NCI-H345 treated with DMSO at 0.1 percent for 48 hours (cell line): ENCODE results near the gene SRRM2.
A peak's percentile ranks its signal among the peaks of the same experiment; 100 is the strongest.

ENCODE experiments used
- DNase-seq: peaks from one replicate; lab custom pipeline; 2025; ENCODE audit not compliant: unreplicated experiment; lab: John Stamatoyannopoulos, UW

The SRRM2 gene

GRCh38 chr16:2775765-2776499 lies 23.5 kb downstream of the SRRM2 start:
- no peak for DNase-seq

DNA sequence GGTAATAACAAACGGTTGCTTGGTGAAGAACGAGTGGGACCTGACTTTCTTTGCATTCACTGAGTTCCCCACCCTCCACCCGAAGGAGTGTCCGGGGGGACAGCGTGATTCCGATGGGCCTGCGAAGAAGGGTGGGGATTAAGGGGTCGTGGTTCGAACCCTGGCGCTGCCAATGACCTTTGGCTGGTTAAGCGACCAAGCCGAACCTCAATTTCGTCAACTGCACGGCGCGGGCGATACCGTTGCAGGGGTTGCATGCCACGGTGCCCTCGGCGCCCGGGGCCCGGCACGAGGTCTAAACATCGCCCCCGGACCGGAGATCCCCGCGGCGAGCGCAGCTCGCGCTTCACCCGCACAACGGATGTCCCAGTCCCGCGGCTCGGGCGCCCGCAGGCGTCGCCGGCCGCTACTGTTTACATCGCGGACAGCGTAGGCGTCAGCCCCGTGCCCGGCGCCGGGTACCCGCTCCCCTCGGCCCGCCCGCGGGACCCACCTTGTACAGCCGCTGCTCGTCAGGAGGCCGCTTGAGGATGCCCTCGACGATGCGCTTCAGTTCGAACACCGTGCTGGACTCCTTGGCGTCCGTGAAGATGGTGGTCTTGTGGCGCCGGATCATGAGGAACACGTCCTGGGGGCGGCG lies 24.2 kb downstream of the SRRM2 start:
- no peak for DNase-seq

DNA sequence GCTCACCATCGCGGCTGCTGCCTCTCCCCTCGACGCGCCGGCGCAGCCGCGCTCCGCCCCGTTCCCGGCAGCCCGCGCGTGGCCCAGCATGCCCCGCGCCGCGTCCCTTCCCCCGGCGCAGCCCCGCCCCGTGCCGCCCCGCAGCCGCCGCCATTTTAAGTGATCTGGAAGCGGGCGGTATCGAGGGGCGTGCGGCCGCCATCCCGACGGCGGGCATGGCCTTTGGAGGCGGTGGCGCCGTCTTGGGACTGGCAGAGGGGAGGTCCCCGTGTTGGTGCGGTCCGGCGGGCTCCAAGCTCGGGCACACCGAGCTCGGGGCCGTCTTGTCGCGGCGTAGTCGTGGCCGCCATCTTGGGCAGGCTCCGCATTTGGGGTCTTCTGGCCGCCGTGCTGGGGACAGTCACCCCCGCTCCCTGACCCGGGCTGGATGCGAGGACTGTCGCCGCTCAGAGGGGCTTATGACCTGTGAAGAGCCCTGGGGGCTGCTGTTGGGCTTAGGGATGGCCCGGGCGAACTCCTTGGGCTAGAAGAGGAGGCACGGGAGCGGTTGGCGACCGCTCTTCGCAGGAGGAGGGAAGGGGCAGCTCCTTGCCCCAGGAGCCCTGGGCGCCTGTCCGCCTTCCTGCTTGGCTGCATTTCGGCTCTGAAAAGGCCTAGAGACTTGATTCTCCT lies 24.9 kb downstream of the SRRM2 start, which contains the start of gene ELOB:
TSS of gene ELOB (minus strand) at position 50 of the 672 bp plus-strand sequence. CDS start at position 9, 41 bp downstream.
- DNase-seq = peak; percentile 48

GRCh38 chr16:2777903-2778629 lies 25.6 kb downstream of the SRRM2 start:
- no peak for DNase-seq

- no peak for DNase-seq
Observed at GRCh38 chr16:2778630-2778958, 26.2 kb downstream of the SRRM2 start.

- DNase-seq = no peak
Observed at GRCh38 chr16:2779151-2779920, 26.9 kb downstream of the SRRM2 start.

GRCh38 chr16:2779978-2780898 lies 27.8 kb downstream of the SRRM2 start:
- DNase-seq = no peak

- no peak for DNase-seq
Observed at GRCh38 chr16:2782583-2783351, 30.3 kb downstream of the SRRM2 start.

DNA sequence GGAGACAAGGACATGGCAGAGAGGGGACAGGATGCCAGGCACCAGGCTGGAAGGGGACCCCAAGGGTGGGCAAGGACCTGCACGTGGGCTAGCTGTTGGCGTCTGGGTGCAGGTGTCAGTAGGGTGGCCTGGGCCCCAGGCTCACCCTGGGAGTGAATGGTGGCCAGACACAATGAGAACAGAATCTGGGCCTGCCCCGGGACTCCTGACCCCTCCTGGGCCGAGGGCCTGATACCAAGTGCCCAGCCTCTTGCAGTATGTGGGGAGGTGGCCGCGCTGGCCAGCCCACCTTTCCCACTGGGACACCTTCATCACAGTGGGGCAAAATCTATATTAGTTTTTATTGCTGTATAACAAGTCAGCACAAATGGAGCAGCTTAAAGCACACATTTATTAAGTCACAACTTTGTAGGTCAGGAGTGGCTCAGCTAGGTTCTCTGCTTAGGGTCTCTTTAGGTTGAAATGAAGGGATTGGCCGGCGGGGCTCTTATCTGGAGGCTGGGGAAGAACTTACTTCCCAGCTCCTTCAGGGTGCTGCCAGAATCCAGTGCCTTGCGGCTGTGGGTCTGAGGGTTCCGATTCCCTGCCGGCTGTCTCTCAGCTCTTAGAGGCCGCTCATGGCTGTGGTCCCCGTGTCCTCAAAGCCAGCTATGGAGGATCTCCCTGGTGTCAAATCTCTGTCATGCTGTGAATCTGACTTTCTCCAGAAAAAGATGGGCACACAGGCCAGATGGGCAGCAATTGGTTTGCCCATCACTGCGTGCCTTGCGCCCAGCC lies 31.3 kb downstream of the SRRM2 start:
- no peak for DNase-seq

- DNase-seq = no peak
Observed at GRCh38 chr16:2784358-2785100, 32.1 kb downstream of the SRRM2 start.

- no peak for DNase-seq
Observed at GRCh38 chr16:2785101-2785991, 32.9 kb downstream of the SRRM2 start.

DNA sequence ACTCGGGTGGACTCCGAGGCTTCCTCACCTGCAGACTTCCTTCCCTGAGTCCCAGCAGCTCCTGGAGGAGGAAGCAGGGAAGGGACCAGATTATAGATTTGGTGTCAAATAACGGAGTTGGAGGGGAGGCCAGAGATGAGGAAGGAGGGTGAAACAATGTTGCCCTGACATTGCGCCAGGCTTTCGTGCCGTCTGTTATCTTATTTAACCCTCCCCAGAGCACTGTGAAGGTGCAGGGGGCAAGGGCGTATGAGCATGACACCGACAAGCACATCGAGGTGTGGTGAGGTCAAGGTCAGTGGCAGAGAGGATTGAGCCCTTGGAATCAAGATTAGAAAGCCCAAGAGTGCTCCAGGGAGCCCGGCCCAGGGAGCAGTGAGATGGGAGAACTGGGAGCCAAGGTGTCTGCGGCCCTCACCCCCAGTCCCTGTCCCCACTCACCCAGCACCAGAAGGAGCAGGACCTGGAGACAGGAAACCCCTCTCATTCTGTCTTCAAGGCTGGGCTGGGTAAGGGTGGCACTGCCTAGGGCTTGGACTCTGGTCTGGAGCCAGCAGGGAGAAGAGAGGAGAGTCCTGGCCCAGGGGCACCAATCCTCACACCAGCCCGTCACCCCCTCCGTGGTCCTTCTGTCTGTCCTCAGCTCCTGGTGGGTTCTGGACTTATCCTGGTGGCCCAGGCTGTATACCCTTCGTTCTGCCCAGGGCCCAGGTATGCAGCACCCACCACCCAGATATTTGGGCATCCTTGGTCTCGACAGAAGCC lies 33.8 kb downstream of the SRRM2 start:
- no peak for DNase-seq

GRCh38 chr16:2786826-2787151 lies 34.4 kb downstream of the SRRM2 start:
- no peak for DNase-seq

- no peak for DNase-seq
Observed at GRCh38 chr16:2787406-2787805, 35.0 kb downstream of the SRRM2 start, which contains the start of gene PRSS33. Gene PRSS33, minus strand, starts transcription at chr16:2787560. Its CDS starts 1,013 bp downstream, at chr16:2786547.

DNA sequence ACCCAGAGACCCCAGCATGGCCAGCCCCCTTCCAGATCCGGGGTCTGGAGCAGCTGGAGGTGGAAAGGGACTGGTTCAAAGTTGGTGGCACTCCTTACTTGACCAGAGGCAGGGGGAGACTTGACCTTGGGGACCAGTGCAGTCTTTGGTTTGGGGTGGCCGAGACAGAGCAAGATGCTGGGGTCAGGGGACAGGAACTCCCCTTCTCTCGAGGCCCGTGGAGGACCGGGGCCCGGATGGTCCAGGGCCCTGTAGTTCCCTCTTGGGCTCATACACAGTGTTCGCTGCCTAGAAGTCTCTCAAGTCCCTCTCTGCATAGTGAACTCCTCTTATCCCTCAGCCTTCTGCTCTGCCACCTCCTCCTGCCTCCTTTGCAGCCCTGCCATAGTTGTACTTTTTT lies 35.5 kb downstream of the SRRM2 start:
- no peak for DNase-seq

GRCh38 chr16:2790631-2791030 lies 38.2 kb downstream of the SRRM2 start:
- no peak for DNase-seq
